Effector memory CD8-positive, alpha-beta T cell (primary cell): ENCODE results near the gene MLIP.

Experiments
- ATAC-seq: fragments of 150-1000 bp; cut with Tn5 transposase; replicated peaks from 2 replicates; pipeline ENCODE4 v1.10.0; 2021; ENCODE audit warnings: mild to moderate bottlenecking, moderate library complexity
- DNase-seq, 3 experiments: peaks; one replicate each; pipeline ENCODE4 v3.0.0; 2021
- H3K27ac Mint-ChIP-seq, 2 donors: one replicate each; pipeline ENCODE4 v1.8.0; 2022; ENCODE audit warnings: mild to moderate bottlenecking in 2 of 2, mixed read lengths in 2 of 2, moderate library complexity in 2 of 2
- H3K27me3 Mint-ChIP-seq, 2 donors: one replicate each; pipeline ENCODE4 v1.8.0; 2022; ENCODE audit warnings: mixed read lengths in 2 of 2
- H3K36me3 Mint-ChIP-seq: one replicate; pipeline ENCODE4 v1.8.0; 2022; ENCODE audit warnings: mild to moderate bottlenecking, moderate library complexity, mixed read lengths; ENCODE audit not compliant: insufficient read depth
- H3K4me1 Mint-ChIP-seq, 2 donors: one replicate each; pipeline ENCODE4 v1.8.0; 2022; ENCODE audit warnings: low read depth in 2 of 2, mixed read lengths in 2 of 2
- H3K4me3 Mint-ChIP-seq, 2 donors: one replicate each; pipeline ENCODE4 v1.8.0; 2022; ENCODE audit warnings: mild to moderate bottlenecking in 2 of 2, mixed read lengths in 2 of 2, moderate library complexity in 2 of 2
- H3K9me3 Mint-ChIP-seq, 2 donors: one replicate each; pipeline ENCODE4 v1.8.0; 2022; ENCODE audit warnings: mixed read lengths in 2 of 2

MLIP gene

DNA sequence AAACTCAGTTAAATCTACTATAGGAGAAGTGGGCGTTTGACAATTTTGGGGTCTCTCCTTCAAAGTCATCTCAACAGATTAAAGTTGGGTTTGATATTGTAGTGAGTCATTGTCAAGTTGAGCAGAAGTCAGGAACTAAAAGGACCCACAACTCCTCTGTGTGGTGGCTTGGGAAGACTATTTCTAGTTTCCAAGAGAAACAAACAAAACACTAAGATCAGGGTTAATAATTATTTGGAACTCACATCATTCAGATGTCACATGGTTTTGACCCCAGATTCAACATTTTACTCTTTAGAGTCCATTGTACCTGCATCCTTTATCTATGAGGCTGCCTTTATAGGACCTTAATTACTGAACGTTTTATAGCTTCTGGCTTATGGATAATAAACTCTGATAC, 151.7 kb downstream of the MLIP start:
- no peak for ATAC-seq
- no peak overlapping the region for H3K27ac Mint-ChIP-seq

DNA sequence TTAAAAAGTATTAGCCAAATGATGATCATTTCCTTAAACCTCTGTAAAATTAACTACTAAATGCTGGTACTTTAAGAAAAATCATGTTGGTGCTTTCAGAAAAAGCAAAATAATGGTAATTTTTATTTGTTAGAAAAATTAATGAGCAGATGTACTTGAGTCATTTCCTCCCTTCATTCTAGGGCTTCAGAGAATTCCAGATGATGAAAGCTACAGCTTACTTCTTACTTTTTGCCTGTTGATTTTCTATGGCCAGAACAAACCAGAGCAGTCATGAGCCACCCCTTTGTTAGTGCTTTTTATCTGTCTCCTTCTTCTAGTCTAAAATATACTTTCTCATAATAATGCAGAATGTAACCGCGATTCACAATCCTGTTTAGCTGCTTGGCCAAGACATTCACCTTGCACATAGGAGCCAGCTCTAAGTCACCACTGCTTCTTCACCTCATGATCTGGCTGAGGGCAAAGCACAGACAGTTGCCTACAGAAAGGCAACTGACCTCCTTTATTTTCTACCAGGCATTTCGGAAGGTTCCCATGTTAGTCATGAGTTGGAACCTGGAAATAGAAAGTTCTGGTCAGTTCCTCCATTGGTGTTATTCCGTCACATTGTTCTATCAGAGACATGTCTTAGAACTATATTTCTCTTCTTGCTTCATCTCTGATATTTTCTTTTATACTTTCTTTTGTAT, 153.5 kb downstream of the MLIP start:
- Mint-ChIP-seq H3K4me1 (no peaks in the 10 kb centered on the region), H3K4me3 (no peak overlapping the region), H3K9me3 (no peaks in the 10 kb centered on the region), H3K36me3 (no peaks in the 10 kb centered on the region), H3K27me3 (no peaks in the 10 kb centered on the region), H3K27ac (no peak overlapping the region)
- ATAC-seq (no peak), DNase-seq (no peak)

More for the DNA sequence above, 151.7 kb downstream of the MLIP start:
- no peak overlapping the region for H3K4me3 Mint-ChIP-seq
- H3K4me1 Mint-ChIP-seq = no peaks in the 10 kb centered on the region
- no peaks in the 10 kb centered on the region for H3K27me3 Mint-ChIP-seq
- DNase-seq = no peak
- no peaks in the 10 kb centered on the region for H3K36me3 Mint-ChIP-seq
- no peaks in the 10 kb centered on the region for H3K9me3 Mint-ChIP-seq

DNA sequence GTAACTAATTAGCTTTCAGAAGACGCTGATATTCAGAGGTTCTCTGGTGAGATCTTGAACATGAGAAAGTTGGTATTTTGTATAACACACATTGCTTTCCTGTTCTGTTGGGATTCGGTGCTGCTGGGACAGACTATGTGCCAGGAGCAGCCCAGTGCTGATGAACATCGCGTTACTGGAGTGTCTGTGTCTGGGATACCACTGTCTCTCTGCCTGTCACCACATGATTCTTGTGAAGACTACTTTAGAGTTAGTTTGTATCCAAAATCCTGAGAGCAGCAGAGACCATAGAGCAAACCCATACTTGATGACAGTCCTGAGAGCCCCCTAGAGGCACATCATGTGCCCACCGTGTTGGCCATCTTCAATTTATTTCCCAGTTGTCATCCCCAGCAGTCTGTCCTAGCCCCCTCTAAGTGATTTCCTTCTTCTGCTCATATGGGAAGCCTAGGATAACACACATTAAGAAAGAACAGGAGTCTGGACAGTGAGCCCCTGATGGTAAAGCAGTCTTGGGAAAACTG, 155.2 kb downstream of the MLIP start:
- H3K27ac Mint-ChIP-seq = no peak overlapping the region
- no peak for ATAC-seq
- DNase-seq = no peak
- H3K4me1 Mint-ChIP-seq = no peaks in the 10 kb centered on the region
- no peaks in the 10 kb centered on the region for H3K27me3 Mint-ChIP-seq
- no peak overlapping the region for H3K4me3 Mint-ChIP-seq
- H3K9me3 Mint-ChIP-seq = no peaks in the 10 kb centered on the region
- no peaks in the 10 kb centered on the region for H3K36me3 Mint-ChIP-seq

DNA sequence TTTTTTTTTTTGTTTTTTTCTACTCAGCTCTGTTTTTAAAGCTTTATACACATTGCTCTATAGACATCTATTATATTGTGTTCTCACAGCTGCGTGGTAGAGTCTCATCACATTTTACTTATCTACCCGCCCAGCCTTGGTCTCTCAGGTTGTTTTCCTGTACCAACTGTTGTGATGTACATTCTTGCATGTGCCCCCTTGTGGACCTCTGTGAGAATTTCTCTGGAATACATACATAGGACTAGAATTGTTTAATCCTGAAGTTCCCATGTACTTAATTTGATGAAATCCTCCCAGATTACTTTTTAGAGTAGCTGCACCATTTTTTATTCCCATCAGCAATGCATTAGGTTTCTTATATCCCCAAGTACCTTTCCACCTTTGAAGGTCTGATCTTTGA, 156.6 kb downstream of the MLIP start:
- Mint-ChIP-seq H3K27me3 (no peaks in the 10 kb centered on the region), H3K4me1 (no peaks in the 10 kb centered on the region), H3K9me3 (no peaks in the 10 kb centered on the region), H3K36me3 (no peaks in the 10 kb centered on the region), H3K4me3 (no peak overlapping the region), H3K27ac (no peak overlapping the region)
- no peak for DNase-seq
- no peak for ATAC-seq

DNA sequence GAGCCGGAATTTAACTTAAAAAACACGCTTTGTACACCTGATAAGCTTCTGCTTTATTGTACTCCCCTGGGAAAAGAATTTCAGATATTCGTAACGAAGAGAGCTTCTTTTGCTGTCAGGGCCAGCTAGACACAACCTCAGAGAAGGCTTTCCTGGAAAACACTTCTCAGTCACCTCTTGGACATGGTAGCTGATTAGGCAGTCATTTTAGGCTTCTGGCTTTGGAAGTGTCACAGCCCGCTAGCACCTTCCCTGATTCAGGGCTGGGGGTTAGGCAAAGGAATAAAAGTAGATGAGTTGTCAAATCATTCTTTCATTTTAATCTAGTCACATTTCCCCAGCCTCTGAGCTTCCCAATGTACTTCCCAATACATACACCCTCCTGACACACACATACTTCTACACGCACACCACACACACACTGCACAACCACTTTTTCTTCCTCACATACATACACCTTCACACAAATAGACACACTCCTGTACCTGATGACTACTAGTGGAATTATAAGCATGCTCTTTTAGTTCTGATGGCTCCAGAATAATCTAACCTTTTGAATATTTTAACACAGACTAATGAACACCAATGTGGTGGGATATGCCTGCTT, 162.1 kb downstream of the MLIP start:
- no peak for ATAC-seq
- Mint-ChIP-seq H3K9me3 (peaks cover 5% of the 10 kb centered on the region in 2 donors), H3K36me3 (no peaks in the 10 kb centered on the region)

DNA sequence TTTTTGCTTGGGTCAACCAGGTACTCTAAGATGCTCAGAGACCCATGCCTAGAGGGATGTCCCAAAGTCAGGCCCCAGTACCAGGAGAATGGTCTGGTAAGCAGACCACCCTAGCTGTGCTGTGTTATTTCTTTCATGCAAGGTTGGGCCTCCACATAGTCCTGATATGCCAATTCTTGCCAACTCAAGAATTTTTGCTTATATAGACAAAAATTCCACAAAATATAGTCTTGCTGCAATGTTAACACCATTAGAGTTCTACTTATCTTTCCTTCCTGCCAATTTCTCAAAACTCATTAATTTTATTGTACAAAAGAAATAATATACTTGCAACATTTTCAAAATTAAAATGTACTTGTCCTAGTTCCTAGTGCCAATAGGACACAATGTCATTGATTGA, 163.1 kb downstream of the MLIP start:
- no peaks in the 10 kb centered on the region for H3K27me3 Mint-ChIP-seq
- no peak for ATAC-seq
- no peaks in the 10 kb centered on the region for H3K4me1 Mint-ChIP-seq
- no peak for DNase-seq
- H3K9me3 Mint-ChIP-seq = peaks cover 5 to 7% of the 10 kb centered on the region in 2 donors
- H3K4me3 Mint-ChIP-seq = no peak overlapping the region
- H3K36me3 Mint-ChIP-seq = no peaks in the 10 kb centered on the region
- no peak overlapping the region for H3K27ac Mint-ChIP-seq

More for the DNA sequence above, 162.1 kb downstream of the MLIP start:
- Mint-ChIP-seq H3K27ac (no peak overlapping the region), H3K4me3 (no peak overlapping the region), H3K4me1 (no peaks in the 10 kb centered on the region), H3K27me3 (no peaks in the 10 kb centered on the region)
- no peak for DNase-seq

DNA sequence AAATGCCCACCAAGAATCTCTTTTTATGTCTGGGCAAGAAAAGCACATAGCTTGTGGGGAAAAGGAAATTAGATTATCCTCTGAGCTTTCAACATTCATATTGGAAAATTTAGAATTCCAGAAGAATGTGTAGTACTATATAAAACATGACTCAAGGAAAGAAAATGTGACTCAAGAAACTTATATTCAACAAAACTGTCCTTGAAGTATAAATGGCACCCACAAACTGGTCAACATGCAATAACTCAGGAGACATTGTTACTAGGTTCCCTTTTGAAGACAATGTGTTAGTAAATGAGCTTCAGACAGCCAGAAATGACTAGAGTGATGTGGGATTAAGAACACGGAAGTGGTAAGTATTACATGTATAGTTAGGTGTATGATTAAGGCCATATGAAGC, 170.9 kb downstream of the MLIP start:
- DNase-seq = no peak
- H3K36me3 Mint-ChIP-seq = no peaks in the 10 kb centered on the region
- no peaks in the 10 kb centered on the region for H3K4me1 Mint-ChIP-seq
- no peak for ATAC-seq
- H3K27me3 Mint-ChIP-seq = no peaks in the 10 kb centered on the region
- H3K27ac Mint-ChIP-seq = no peak overlapping the region
- H3K4me3 Mint-ChIP-seq = no peak overlapping the region
- H3K9me3 Mint-ChIP-seq = peaks cover 8 to 9% of the 10 kb centered on the region in 2 donors

DNA sequence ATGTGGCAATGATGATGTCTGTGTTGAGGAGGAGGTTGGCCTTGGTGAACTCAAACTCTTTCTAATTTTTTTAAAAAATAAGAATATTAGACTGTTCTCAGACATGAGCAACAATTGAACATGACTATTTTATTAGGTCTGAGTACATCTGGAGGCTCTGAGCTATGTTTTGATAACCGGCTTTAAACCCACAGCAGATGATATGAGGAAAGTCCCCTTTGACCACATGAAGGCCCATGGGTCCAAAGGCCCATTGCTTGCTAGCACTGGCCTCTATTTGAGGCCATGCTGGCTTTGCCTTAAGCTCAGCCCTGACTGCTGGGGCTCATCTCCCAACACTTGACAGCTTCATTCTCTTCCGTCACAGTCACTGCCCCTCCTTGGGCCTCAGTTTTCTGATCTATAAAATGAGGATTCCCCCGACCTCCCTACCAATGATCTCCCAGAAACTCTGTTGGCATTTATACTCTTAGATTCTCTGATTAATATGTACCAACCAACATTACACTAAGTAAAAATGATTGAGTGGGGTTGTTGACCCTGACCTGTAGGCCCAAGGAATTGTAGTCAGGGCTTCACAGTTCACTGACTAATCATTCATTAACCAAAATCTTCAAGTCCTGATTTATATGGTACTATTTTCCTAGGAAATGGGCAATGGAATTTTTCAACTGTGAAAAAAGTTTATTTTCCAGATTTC, 173.1 kb downstream of the MLIP start:
- no peak for DNase-seq
- no peaks in the 10 kb centered on the region for H3K36me3 Mint-ChIP-seq
- no peak overlapping the region for H3K27ac Mint-ChIP-seq
- no peaks in the 10 kb centered on the region for H3K27me3 Mint-ChIP-seq
- no peak for ATAC-seq
- no peak overlapping the region for H3K4me3 Mint-ChIP-seq
- peaks cover 19 to 24% of the 10 kb centered on the region in 2 donors for H3K9me3 Mint-ChIP-seq
- no peaks in the 10 kb centered on the region for H3K4me1 Mint-ChIP-seq

DNA sequence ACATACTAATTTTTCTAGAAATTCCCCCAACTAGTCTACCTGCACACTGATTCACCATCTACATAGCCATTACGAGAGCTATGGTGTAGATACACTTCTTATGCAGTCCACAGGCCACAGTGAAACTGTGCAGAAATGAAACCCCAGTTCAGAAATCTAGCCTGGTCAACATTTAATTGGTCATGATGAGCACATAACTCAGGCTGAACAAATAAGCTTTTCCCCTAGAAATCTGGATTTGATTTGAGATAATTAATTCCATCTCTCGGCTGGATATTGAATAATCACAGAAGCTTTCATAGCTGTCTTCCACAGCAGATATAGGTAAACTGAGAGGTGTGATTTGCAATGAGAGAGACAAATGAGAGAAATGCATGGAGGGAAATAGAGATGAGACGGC, 174.4 kb downstream of the MLIP start:
- H3K27ac Mint-ChIP-seq = no peak overlapping the region
- no peak for ATAC-seq
- no peaks in the 10 kb centered on the region for H3K27me3 Mint-ChIP-seq
- DNase-seq = no peak
- H3K4me3 Mint-ChIP-seq = no peak overlapping the region
- peaks cover 22 to 25% of the 10 kb centered on the region in 2 donors for H3K9me3 Mint-ChIP-seq
- H3K36me3 Mint-ChIP-seq = no peaks in the 10 kb centered on the region
- H3K4me1 Mint-ChIP-seq = no peaks in the 10 kb centered on the region

DNA sequence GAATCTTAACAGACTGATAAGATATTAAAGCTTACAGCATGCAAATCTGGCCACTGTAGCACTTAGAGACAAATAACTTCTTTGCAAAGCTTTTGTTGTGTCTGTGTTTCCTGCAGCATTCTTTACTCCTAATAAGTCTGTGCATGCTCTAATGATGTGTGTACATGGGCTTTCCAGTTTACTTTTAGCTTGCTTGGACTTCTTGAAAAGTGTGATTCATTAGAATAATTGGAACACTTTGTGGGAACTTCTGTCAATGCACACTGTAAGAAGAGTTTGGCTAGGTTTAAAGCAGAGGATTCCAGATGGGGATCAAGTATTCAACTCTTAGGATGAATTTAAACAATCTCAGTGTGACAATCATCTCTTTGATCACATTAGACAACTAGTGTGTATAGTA, 174.9 kb downstream of the MLIP start:
- Mint-ChIP-seq H3K4me3 (no peak overlapping the region), H3K4me1 (no peaks in the 10 kb centered on the region), H3K27ac (no peak overlapping the region), H3K9me3 (peaks cover 24 to 25% of the 10 kb centered on the region in 2 donors), H3K27me3 (no peaks in the 10 kb centered on the region), H3K36me3 (no peaks in the 10 kb centered on the region)
- DNase-seq = no peak
- no peak for ATAC-seq

DNA sequence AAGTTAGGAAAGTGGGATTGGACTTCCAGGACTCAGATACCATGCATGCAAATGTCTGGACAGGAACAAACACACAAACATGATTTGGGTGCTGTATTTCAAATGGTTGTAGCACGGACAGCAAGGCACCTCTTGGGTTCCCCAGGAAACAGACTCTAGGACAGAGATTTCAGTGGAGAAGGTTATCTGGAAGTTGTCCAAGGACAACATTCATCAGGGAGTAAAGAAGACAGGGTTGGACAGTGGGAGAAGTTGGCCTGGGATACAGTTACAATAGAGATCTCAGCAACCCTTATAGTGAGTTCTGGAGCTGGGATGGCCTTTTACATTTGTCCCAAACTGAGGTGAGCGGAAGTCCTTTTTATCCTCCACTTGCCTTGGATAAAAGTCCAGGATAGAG, 177.2 kb downstream of the MLIP start:
- ATAC-seq = no peak
- Mint-ChIP-seq H3K27me3 (no peaks in the 10 kb centered on the region), H3K4me1 (no peaks in the 10 kb centered on the region), H3K9me3 (peaks cover 28 to 33% of the 10 kb centered on the region in 2 donors), H3K36me3 (no peaks in the 10 kb centered on the region), H3K4me3 (no peak overlapping the region), H3K27ac (no peak overlapping the region)
- DNase-seq = no peak

DNA sequence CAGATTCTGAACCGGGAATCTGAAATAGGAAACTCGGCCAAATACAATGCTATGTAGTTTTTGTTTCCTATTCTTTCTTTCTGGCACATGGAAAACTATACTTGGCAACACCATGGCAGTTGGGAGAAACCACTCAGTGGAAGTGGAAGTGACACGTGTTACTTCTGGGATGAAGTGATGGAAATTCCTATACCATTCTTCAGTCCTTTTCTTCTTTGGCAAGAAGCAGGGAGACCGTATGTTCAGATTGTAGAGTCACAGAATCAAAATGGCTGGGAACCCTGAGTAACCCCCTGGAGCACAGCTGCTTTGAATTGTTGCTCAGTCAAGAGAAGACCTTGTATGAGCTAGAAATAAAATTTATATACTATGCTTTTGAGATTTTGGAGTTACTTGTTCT, 178.2 kb downstream of the MLIP start:
- H3K4me3 Mint-ChIP-seq = no peak overlapping the region
- no peak overlapping the region for H3K27ac Mint-ChIP-seq
- peaks cover 30 to 35% of the 10 kb centered on the region in 2 donors for H3K9me3 Mint-ChIP-seq
- no peaks in the 10 kb centered on the region for H3K4me1 Mint-ChIP-seq
- H3K27me3 Mint-ChIP-seq = no peaks in the 10 kb centered on the region
- no peak for ATAC-seq
- DNase-seq = no peak
- no peaks in the 10 kb centered on the region for H3K36me3 Mint-ChIP-seq

DNA sequence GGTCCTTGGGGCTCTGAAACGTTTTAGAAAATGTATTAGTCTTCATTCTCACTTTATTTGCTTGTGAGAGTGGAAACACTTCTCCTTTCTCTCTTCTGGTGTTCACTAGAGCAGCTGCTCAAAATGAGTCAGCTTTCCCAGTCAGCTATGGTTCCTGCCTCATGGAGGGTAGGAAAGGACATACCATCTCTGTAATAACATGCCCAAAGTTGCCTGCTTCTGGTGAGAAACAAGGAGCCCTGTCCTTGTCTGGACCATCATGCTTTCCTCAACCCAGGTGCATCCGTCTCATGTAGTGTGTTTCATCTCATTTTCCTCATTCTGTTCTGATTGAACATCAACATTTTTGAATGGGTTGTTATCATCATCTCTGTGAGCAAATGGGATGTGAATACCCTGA, 179.9 kb downstream of the MLIP start:
- Mint-ChIP-seq H3K4me3 (no peak overlapping the region), H3K36me3 (no peaks in the 10 kb centered on the region), H3K27ac (no peak overlapping the region), H3K4me1 (no peaks in the 10 kb centered on the region), H3K27me3 (no peaks in the 10 kb centered on the region), H3K9me3 (peaks cover 29 to 32% of the 10 kb centered on the region in 2 donors)
- ATAC-seq = no peak
- DNase-seq = no peak

DNA sequence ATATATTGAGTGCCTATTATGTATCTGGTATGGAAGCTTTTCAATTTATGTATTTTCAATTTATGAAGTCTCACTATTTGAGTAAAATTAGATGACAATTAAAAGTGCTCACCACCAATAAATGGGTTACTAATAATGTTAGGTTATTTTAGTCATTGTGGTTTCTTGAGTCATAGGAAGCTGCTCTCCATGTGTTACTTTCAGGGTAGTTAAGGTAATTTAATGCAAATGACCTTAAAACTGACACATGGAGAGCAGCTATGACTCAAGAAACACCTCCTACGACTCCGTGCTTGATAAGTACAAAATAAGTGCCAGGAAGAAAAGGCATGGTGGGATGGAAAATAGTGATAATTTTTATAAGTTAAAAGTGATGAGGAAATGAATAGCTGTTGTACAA, 180.5 kb downstream of the MLIP start:
- Mint-ChIP-seq H3K27me3 (no peaks in the 10 kb centered on the region), H3K36me3 (no peaks in the 10 kb centered on the region), H3K9me3 (peaks cover 29 to 32% of the 10 kb centered on the region in 2 donors), H3K27ac (no peak overlapping the region), H3K4me3 (no peak overlapping the region), H3K4me1 (no peaks in the 10 kb centered on the region)
- DNase-seq = no peak
- no peak for ATAC-seq
